ENCODE results near the gene CTSK. TPM values are rescaled to one million over a fixed set of nuclear protein-coding genes. Genes with fewer than 3 reads are reported as not detected.

CTSK gene
- total RNA-seq, 4 donors from 2014 or later = 8.4 to 20.2 (median 17.7) TPM

GRCh38 chr1:150761801-150762200, 46.3 kb downstream of the CTSK start:
- TF ChIP-seq POLR2A (IDR thresholded peaks at IDR 0.05) = no peak
- TF ChIP-seq CTCF (IDR thresholded peaks at IDR 0.05 in 4 of 5, conservative IDR thresholded peaks at IDR 0.05 in 1 of 5) = no peak
- in situ Hi-C loops (cut with MboI; ENCODE audit: low sequenced_read_pairs in 4 of 4) = no loop called here
- Histone ChIP-seq H3K4me1 (peaks cover 0 to 3% of the 10 kb centered on the region in 2 donors), H3K27ac (no peak overlapping the region), H3K27me3 (no peaks in the 10 kb centered on the region), H3K9me3 (no peaks in the 10 kb centered on the region), H3K4me3 (no peak overlapping the region), H3K36me3 (no peaks in the 10 kb centered on the region)
- ATAC-seq (no peak), DNase-seq (no peak)
- intact Hi-C loops (cut with DNase I; ENCODE audit: low total_unique reads) = no loop called here

GRCh38 chr1:150760013-150760412, 48.0 kb downstream of the CTSK start:
- H3K9me3 ChIP-seq = no peaks in the 10 kb centered on the region
- no peak for TF ChIP-seq CTCF (IDR thresholded peaks at IDR 0.05 in 4 of 5, conservative IDR thresholded peaks at IDR 0.05 in 1 of 5)
- no peak for TF ChIP-seq POLR2A (IDR thresholded peaks at IDR 0.05)
- no peak overlapping the region for H3K4me3 ChIP-seq
- H3K4me1 ChIP-seq = peaks cover 0 to 3% of the 10 kb centered on the region in 2 donors
- H3K27ac ChIP-seq = no peak overlapping the region
- ATAC-seq (no peak), DNase-seq (no peak)
- intact Hi-C loops (cut with DNase I; ENCODE audit: low total_unique reads) (no loop called here), in situ Hi-C loops (cut with MboI; ENCODE audit: low sequenced_read_pairs in 4 of 4) (no loop called here)
- no peaks in the 10 kb centered on the region for H3K27me3 ChIP-seq
- peaks cover 0 to 3% of the 10 kb centered on the region in 2 donors for H3K36me3 ChIP-seq

GRCh38 chr1:150753416-150753815, 54.6 kb downstream of the CTSK start:
- DNase-seq (no peak), ATAC-seq (no peak)
- TF ChIP-seq CTCF (IDR thresholded peaks at IDR 0.05 in 4 of 5, conservative IDR thresholded peaks at IDR 0.05 in 1 of 5) (no peak), POLR2A (IDR thresholded peaks at IDR 0.05) (no peak)
- Histone ChIP-seq H3K4me3 (no peak overlapping the region), H3K9me3 (no peaks in the 10 kb centered on the region), H3K27ac (no peak overlapping the region), H3K36me3 (peaks cover 0 to 9% of the 10 kb centered on the region in 2 donors), H3K27me3 (no peaks in the 10 kb centered on the region), H3K4me1 (no peaks in the 10 kb centered on the region)
- in situ Hi-C loops (cut with MboI; ENCODE audit: low sequenced_read_pairs in 4 of 4) (loop anchor here in 1 of 4 donors (10.0 kb wide), 1 partner anchor 61 kb away; no protein-coding TSS in a partner anchor), intact Hi-C loops (cut with DNase I; ENCODE audit: low total_unique reads) (no loop called here)

- TF ChIP-seq CTCF (IDR thresholded peaks at IDR 0.05 in 4 of 5, conservative IDR thresholded peaks at IDR 0.05 in 1 of 5) (no peak), POLR2A (IDR thresholded peaks at IDR 0.05) (no peak)
Observed at GRCh38 chr1:150751443-150751842, 56.6 kb downstream of the CTSK start.

More at GRCh38 chr1:150751443-150751842, 56.6 kb downstream of the CTSK start:
- Histone ChIP-seq H3K4me3 (no peak overlapping the region), H3K27me3 (no peaks in the 10 kb centered on the region), H3K27ac (no peak overlapping the region), H3K36me3 (peaks cover 0 to 9% of the 10 kb centered on the region in 2 donors), H3K4me1 (no peaks in the 10 kb centered on the region), H3K9me3 (no peaks in the 10 kb centered on the region)
- DNase-seq (no peak), ATAC-seq (no peak)
- intact Hi-C loops (cut with DNase I; ENCODE audit: low total_unique reads) (no loop called here), in situ Hi-C loops (cut with MboI; ENCODE audit: low sequenced_read_pairs in 4 of 4) (loop anchor here in 1 of 4 donors (10.0 kb wide), 1 partner anchor 63 kb away; no protein-coding TSS in a partner anchor)

Data from gastrocnemius medialis (tissue), 4 donors.